Choroid plexus epithelial cell (primary cell): ENCODE results near the gene STMND1.

ENCODE experiments used
- DNase-seq: peaks from one replicate; pipeline ENCODE4 v3.0.0-alpha.2; 2010; ENCODE audit warnings: low read depth
- H3K4me3 ChIP-seq: 2 replicates; pipeline ENCODE4 v1.5.1; 2011; ENCODE audit warnings: low read depth, mild to moderate bottlenecking, control low read depth, low read length, moderate library complexity
- CTCF ChIP-seq: conservative IDR thresholded peaks from 2 replicates; pipeline ENCODE4 v1.5.1; 2011; ENCODE audit warnings: low read depth, mild to moderate bottlenecking, control low read depth, inconsistent platforms, low read length, moderate library complexity

Gene STMND1

GRCh38 chr6:17172836-17173470 lies 71.1 kb downstream of the STMND1 start:
- no peak for DNase-seq
- no peak for TF ChIP-seq CTCF
- no peak overlapping the region for H3K4me3 ChIP-seq

GRCh38 chr6:17178326-17178725 lies 76.5 kb downstream of the STMND1 start:
- TF ChIP-seq CTCF: no peak
- no peak for DNase-seq
- no peak overlapping the region for H3K4me3 ChIP-seq

GRCh38 chr6:17178754-17179529 lies 77.1 kb downstream of the STMND1 start:
- DNase-seq: peak; percentile 38
- no peak for TF ChIP-seq CTCF
- no peak overlapping the region for H3K4me3 ChIP-seq

GRCh38 chr6:17179530-17180073 lies 77.8 kb downstream of the STMND1 start:
- no peak for TF ChIP-seq CTCF
- no peak overlapping the region for H3K4me3 ChIP-seq
- DNase-seq: peak; percentile 33
